ENCODE measurements around the gene ANXA2.

Gene ANXA2

DNA sequence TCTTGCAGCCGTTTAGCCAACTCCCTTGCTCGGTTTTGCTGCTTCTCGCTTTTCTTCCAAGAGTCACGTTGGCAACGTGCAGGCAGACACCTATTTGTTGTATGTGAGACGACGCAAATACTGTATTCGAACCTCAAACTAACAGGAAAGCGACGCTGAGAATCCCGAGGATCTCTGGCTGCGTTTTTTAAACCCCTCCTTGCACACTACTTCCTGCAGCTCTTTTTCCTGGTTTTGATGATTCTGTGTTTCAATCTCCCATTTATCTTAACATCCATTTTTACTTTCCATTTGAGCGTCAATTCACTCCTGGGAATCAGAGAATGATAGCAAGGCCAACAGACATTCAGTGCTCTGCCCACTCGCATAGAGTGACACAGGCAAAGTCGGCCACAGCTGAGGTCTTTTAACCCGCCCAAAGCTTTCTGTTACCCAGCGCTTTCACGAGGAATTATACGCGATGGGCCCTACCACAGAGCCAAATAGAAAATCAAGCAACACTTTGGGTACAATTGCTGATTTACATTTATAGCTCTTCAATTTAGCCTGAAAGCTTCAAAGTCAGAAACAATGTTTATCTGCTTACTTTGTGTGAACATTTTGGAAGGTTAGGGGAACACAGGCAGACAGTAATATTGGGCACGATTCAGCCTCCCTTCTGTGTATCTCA is 1.6 kb upstream of the ANXA2 start:
- TF ChIP-seq, protein P1, sequence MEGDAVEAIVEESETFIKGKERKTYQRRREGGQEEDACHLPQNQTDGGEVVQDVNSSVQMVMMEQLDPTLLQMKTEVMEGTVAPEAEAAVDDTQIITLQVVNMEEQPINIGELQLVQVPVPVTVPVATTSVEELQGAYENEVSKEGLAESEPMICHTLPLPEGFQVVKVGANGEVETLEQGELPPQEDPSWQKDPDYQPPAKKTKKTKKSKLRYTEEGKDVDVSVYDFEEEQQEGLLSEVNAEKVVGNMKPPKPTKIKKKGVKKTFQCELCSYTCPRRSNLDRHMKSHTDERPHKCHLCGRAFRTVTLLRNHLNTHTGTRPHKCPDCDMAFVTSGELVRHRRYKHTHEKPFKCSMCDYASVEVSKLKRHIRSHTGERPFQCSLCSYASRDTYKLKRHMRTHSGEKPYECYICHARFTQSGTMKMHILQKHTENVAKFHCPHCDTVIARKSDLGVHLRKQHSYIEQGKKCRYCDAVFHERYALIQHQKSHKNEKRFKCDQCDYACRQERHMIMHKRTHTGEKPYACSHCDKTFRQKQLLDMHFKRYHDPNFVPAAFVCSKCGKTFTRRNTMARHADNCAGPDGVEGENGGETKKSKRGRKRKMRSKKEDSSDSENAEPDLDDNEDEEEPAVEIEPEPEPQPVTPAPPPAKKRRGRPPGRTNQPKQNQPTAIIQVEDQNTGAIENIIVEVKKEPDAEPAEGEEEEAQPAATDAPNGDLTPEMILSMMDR (IDR thresholded peaks at IDR 0.05; ENCODE audit: unreplicated experiment in 3 of 3): no peak
- Mint-ChIP-seq H3K9me3 (peaks cover 2% of the 10 kb centered on the region), H3K4me1 (peaks cover 59% of the 10 kb centered on the region), H3K36me3 (ENCODE audit: low read depth) (peaks cover 9% of the 10 kb centered on the region), H3K4me3 (peak overlapping the region; percentile 77 to 87 (median 86)), H3K27ac (peak overlapping the region; percentile 98 to 100 (median 99)), H3K27me3 (ENCODE audit: low read depth) (peaks cover 5% of the 10 kb centered on the region)

DNA sequence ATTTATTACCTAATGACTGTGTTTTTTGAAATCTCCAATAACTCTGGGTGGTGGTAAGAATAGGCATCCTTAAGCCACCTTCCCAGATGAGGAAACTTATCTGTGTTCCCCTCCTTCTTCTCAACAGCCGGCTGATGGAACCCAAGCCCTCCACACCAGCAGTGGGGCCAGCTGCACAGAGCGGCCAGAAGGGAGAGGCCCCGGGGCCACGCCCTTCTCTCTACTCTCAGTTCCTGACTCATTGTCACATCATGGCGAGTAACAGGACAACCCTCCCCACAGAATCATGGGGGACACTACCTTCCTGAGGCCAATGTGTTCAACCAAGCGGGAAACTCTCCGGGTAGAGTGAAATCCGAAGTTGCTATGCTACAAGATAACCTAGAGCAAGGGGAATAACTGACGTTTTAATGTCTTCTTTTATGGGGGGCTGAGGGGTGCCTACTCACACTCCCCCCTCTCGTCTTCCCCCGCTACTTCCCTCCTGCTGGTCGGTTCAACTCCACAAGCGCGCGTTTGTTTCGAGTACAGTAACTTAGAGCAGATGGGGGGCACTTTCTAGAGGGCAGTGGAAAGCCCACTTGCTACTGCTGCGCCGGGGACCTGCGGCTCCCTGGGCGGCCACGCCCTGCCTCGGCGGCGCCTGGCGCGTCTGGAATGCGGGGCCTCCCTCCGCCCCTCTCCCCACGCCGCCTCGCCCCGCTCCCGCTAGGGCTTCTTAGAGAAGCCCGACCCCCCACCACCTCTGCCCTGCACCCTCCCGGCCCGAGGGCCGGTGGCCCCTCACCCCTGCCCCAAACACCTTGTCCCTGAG is 621 bp downstream of the ANXA2 start:
- Mint-ChIP-seq H3K27ac (peak overlapping the region; percentile 98 to 99 (median 99)), H3K4me3 (peak overlapping the region; percentile 87 to 98 (median 98)), H3K27me3 (ENCODE audit: low read depth) (peaks cover 5% of the 10 kb centered on the region), H3K4me1 (peaks cover 71% of the 10 kb centered on the region), H3K9me3 (peaks cover 2% of the 10 kb centered on the region), H3K36me3 (ENCODE audit: low read depth) (peaks cover 10% of the 10 kb centered on the region)
- TF ChIP-seq, protein P1 (IDR thresholded peaks at IDR 0.05; ENCODE audit: unreplicated experiment in 3 of 3): no peak

DNA sequence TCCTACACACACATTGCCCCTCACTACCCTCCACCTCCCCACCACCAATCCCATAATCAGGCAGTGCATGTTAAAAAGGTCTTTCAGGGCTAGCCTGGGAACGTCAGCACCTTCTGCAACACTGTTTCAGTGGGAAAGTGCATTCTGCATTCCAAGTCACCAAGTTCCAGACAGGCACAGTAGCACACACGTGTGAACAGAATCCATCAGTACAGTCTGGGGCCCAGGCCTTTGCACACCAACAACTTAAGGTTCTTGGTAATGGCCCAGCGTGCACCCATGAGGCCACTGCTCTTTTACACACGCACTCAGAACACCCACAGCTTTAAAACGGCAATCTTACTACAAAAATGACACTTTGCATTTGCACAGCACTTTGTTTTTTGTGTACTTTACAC is 1.2 kb downstream of the ANXA2 start:
- TF ChIP-seq, protein P1 (IDR thresholded peaks at IDR 0.05; ENCODE audit: unreplicated experiment in 3 of 3): no peak
- H3K27me3 Mint-ChIP-seq (ENCODE audit: low read depth): peaks cover 5% of the 10 kb centered on the region
- H3K4me1 Mint-ChIP-seq: peaks cover 70% of the 10 kb centered on the region
- H3K4me3 Mint-ChIP-seq: peak overlapping the region; percentile 87 to 98 (median 98)
- peaks cover 2% of the 10 kb centered on the region for H3K9me3 Mint-ChIP-seq
- peaks cover 13% of the 10 kb centered on the region for H3K36me3 Mint-ChIP-seq (ENCODE audit: low read depth)
- H3K27ac Mint-ChIP-seq: peak overlapping the region; percentile 98 to 99 (median 99)

DNA sequence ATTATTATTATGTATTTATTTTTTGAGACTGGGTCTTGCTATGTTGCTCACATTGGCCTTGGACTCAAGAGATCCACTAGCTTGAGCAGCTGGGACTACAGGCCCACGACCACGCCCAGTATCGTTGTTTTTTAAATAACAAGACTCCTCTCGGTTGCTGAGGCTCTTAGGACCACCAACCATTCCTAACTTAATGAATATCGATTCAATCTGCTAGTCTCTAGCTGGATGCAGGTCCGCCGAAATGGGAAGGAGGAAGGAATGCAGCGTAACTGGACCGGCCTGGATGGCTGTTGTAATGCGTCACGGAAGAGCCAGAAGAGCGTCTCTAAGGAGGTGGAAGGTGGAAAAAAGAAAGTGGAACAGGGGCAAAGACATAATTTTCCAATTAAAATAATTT is 1.7 kb downstream of the ANXA2 start:
- TF ChIP-seq, protein P1 (IDR thresholded peaks at IDR 0.05; ENCODE audit: unreplicated experiment in 3 of 3): no peak
- H3K4me3 Mint-ChIP-seq: peak overlapping the region; percentile 87 to 98 (median 98)
- H3K4me1 Mint-ChIP-seq: peaks cover 74% of the 10 kb centered on the region
- peaks cover 2% of the 10 kb centered on the region for H3K9me3 Mint-ChIP-seq
- peak overlapping the region; percentile 98 to 99 (median 99) for H3K27ac Mint-ChIP-seq
- H3K27me3 Mint-ChIP-seq (ENCODE audit: low read depth): peaks cover 5% of the 10 kb centered on the region
- peaks cover 13% of the 10 kb centered on the region for H3K36me3 Mint-ChIP-seq (ENCODE audit: low read depth)

DNA sequence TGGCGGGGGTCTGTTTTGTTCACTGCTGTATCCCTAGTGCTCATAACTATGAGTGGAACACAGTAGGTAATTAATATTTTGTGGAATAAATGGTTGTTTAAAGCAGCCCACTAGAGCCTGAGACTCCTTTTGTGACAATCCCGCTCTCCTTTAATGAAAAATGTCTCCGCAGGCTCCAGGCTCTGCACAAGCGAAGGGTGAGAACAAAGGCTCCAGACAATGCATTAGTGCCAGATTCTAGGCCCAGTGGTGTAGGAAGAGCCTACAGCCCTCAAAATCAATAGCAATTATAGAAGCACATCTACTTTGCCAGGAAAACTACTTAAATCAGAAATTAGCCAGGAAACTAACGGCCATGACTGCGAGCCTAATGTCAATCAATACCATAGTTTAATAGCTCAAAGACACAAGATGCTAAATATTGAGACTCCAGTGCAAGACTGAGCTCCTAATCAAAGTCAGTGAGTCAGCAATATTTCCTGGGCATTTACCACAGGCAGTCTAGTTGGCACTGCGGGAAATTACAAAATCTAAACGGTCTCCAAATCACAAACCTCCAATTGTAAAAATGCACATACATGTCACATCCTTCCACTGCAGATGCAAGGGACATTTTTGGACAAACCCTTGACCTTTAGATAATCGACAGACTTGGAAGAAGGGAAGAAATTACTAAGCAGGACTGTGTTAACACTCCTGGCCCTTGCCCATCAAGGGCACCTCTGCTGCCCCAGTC is 2.3 kb downstream of the ANXA2 start:
- Mint-ChIP-seq H3K27ac (peak overlapping the region; percentile 88 to 99 (median 98)), H3K36me3 (ENCODE audit: low read depth) (peaks cover 13% of the 10 kb centered on the region), H3K27me3 (ENCODE audit: low read depth) (peaks cover 5% of the 10 kb centered on the region), H3K4me3 (peak overlapping the region; percentile 87 to 98 (median 98)), H3K4me1 (peaks cover 81% of the 10 kb centered on the region), H3K9me3 (peaks cover 2% of the 10 kb centered on the region)
- TF ChIP-seq, protein P1 (IDR thresholded peaks at IDR 0.05; ENCODE audit: unreplicated experiment in 3 of 3): no peak
